Psoas muscle (tissue), 8 donors: ENCODE measurements around the gene TUBB4B. TPM values are rescaled to one million over a fixed set of nuclear protein-coding genes. Genes with fewer than 3 reads are reported as not detected.

Experiments used
- ATAC-seq, 4 donors: fragments of 200-7000 bp; cut with Tn5 transposase; one replicate each; pipeline ENCODE4 v1.9.1; 2020; ENCODE audit warnings: moderate library complexity in 3 of 4, mild to moderate bottlenecking in 2 of 4
- DNase-seq, 2 donors: peaks; one replicate each; pipeline ENCODE4 v3.0.0-alpha.2; 2020
- H3K27ac ChIP-seq: fragments of 200-600 bp; one replicate; pipeline ENCODE4 v1.8.0; 2022
- H3K27me3 ChIP-seq, 3 donors: fragments of 200-600 bp in 1 of 3; one replicate each; pipeline versions ENCODE4 v1.6.1 to v1.8.0; 2013 to 2022; ENCODE audit warnings: low read length in 2 of 3, mild to moderate bottlenecking in 2 of 3, moderate library complexity in 1 of 3; ENCODE audit not compliant: insufficient read depth in 3 of 3
- H3K36me3 ChIP-seq, 2 donors: fragments of 200-600 bp in 1 of 2; one replicate each; pipeline versions ENCODE4 v1.6.1 to v1.8.0; 2013 to 2022; ENCODE audit warnings: low read depth in 1 of 2, mild to moderate bottlenecking in 1 of 2, moderate library complexity in 1 of 2; ENCODE audit not compliant: insufficient read depth in 1 of 2
- H3K4me1 ChIP-seq: fragments of 200-600 bp; one replicate; pipeline ENCODE4 v1.8.0; 2022
- H3K4me3 ChIP-seq: fragments of 200-600 bp; one replicate; pipeline ENCODE4 v1.8.0; 2022; ENCODE audit warnings: mild to moderate bottlenecking
- H3K9me3 ChIP-seq: fragments of 200-600 bp; one replicate; pipeline ENCODE4 v1.8.0; 2022
- CTCF ChIP-seq: fragments of 200-600 bp; IDR thresholded peaks from one replicate; pipeline ENCODE4 v1.8.0; 2022; ENCODE audit warnings: antibody characterized with exemption
- WGBS, 3 donors: extraction: QIAGEN DNeasy Blood & Tissue Kit; methylation state at CpG; one replicate each; pipeline versions ENCODE4 v1.1.6 to v1.1.7; 2013; 5-methylcytosine and 5-hydroxymethylcytosine counted together
- intact Hi-C, 2 donors: fragments of 100-400 bp; cut with DNase I; formaldehyde crosslinking; loops; one replicate each; pipeline versions ENCODE4 v1.11.0 to v1.14.2; 2022
- polyA plus RNA-seq, 3 donors: library from polyadenylated mRNA; stranded (reverse); fragments of 200-250 nt; gene quantifications; one replicate each; pipeline ENCODE4 v1.2.3, GENCODE V29; 2013
- total RNA-seq, 4 donors: library from RNA; stranded (reverse); fragmentation: NEBNext Ultra II Directional in 2 of 4; extraction: Animal tissue kit (Norgen Biotek cat#: 25700) in 2 of 4; gene quantifications; one replicate each; pipeline versions ENCODE4 v1.2.1 to v1.2.4, GENCODE V29; 2021 to 2023
- donor health status: healthy with polysubstance abuse.
- donor health status: DM: no; HTN: no; CAD: no; lungs with moderate emphysema.
- donor health status: Bipolar disorder and iron deficiency.
- donor health status: healthy.
- donor health status: DM: yes; HTN: yes; CAD: no.
- donor health status: DM: no; HTN: no; CAD: no.
- donor health status: DM: no; HTN: no; CAD: no.
- donor health status: DM: yes; HTN: yes; CAD: no.

Gene TUBB4B
- total and polyA plus RNA-seq, 7 donors, result 111 to 838 (median 273) TPM

DNA sequence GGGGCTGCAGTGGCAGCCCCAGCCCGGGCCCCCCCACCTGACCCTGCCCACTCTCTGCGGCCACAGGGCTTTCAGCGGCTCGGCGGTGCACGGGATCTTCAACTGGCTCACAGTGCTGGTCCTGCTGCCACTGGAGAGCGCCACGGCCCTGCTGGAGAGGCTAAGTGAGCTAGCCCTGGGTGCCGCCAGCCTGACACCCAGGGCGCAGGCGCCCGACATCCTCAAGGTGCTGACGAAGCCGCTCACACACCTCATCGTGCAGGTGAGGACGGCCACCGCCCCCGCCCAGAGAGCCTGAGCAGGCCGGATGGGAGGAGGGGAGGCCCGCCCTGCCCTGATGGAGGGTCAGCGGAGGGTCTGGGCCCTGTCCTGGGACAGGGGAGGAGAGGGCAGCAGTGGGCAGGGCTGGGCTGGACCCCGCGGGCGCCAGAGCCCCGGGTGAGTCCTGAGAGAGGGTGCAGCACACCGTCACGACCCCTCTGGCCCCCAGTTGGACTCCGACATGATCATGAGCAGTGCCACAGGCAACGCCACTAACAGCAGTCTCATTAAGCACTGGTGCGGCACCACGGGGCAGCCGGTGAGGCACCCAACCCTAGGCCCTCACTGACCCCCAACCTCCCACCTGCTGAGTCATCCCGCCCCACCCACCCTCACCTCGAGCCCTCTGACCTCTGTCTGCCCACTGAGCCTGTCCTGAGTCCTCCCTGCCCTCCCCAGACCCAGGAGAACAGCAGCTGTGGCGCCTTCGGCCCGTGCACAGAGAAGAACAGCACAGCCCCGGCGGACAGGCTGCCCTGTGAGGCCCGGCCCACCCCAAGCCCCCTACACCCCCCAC lies 7.7 kb upstream of the TUBB4B start:
- Histone ChIP-seq H3K4me1 (peaks cover 23% of the 10 kb centered on the region), H3K4me3 (no peak overlapping the region), H3K27me3 (peaks cover 0 to 20% (median 15%) of the 10 kb centered on the region in 3 donors), H3K9me3 (no peaks in the 10 kb centered on the region), H3K36me3 (no peaks in the 10 kb centered on the region), H3K27ac (no peak overlapping the region)
- no peak for ATAC-seq
- TF ChIP-seq CTCF, result no peak
- no peak for DNase-seq
- 73 to 83% (median 74%) methylated on average over 23 to 40 of the region's 40 CpGs for WGBS, 3 donors
- intact Hi-C loops, result no loop called here

- WGBS, 3 donors, result 51 to 74% (median 64%) methylated on average over 27 to 40 of the region's 40 CpGs
- no peak for ATAC-seq
- Histone ChIP-seq H3K4me1 (peaks cover 30% of the 10 kb centered on the region), H3K9me3 (no peaks in the 10 kb centered on the region), H3K36me3 (no peaks in the 10 kb centered on the region), H3K4me3 (no peak overlapping the region), H3K27ac (no peak overlapping the region), H3K27me3 (peaks cover 0 to 15% (median 13%) of the 10 kb centered on the region in 3 donors)
- no peak for DNase-seq
- TF ChIP-seq CTCF, result no peak
- intact Hi-C loops, result no loop called here
These were observed 6.9 kb upstream of the TUBB4B start for GRCh38 chr9:137234055-137234697.

- no peak for ATAC-seq
- no peak for DNase-seq
- Histone ChIP-seq H3K9me3 (no peaks in the 10 kb centered on the region), H3K4me1 (peaks cover 37% of the 10 kb centered on the region), H3K27me3 (peaks cover 0 to 15% (median 6%) of the 10 kb centered on the region in 3 donors), H3K27ac (no peak overlapping the region), H3K4me3 (no peak overlapping the region), H3K36me3 (no peaks in the 10 kb centered on the region)
- intact Hi-C loops, result no loop called here
- no peak for TF ChIP-seq CTCF
- 67 to 84% (median 74%) methylated on average over 16 to 18 of the region's 18 CpGs for WGBS, 3 donors
These were observed 6.2 kb upstream of the TUBB4B start for GRCh38 chr9:137234758-137235423.

GRCh38 chr9:137235424-137236237 lies 5.5 kb upstream of the TUBB4B start:
- H3K36me3 ChIP-seq, result no peaks in the 10 kb centered on the region
- no peak overlapping the region for H3K27ac ChIP-seq
- intact Hi-C loops, result no loop called here
- TF ChIP-seq CTCF, result no peak
- peak overlapping the region; percentile 59 for H3K4me3 ChIP-seq
- DNase-seq (no peak), ATAC-seq (no peak)
- H3K4me1 ChIP-seq, result peaks cover 37% of the 10 kb centered on the region
- no peaks in the 10 kb centered on the region for H3K9me3 ChIP-seq
- peaks cover 0 to 15% (median 0%) of the 10 kb centered on the region in 3 donors for H3K27me3 ChIP-seq
- 63 to 71% (median 66%) methylated on average over 26 to 35 of the region's 35 CpGs for WGBS, 3 donors
